HG02938 (cell line): Measurements from ENCODE around the gene PPP5C.
"Not testable (repeated sequence)": the region's sequence is repeated elsewhere in the genome, so short reads cannot be mapped to it uniquely, and the experiment has no call there.

Experiments used
- ATAC-seq: cut with Tn5 transposase; IDR thresholded peaks from one replicate; pipeline ENCODE4 v1.9.1; 2021; ENCODE audit warnings: mild to moderate bottlenecking, moderate library complexity; ENCODE audit not compliant: unreplicated experiment

PPP5C gene

DNA sequence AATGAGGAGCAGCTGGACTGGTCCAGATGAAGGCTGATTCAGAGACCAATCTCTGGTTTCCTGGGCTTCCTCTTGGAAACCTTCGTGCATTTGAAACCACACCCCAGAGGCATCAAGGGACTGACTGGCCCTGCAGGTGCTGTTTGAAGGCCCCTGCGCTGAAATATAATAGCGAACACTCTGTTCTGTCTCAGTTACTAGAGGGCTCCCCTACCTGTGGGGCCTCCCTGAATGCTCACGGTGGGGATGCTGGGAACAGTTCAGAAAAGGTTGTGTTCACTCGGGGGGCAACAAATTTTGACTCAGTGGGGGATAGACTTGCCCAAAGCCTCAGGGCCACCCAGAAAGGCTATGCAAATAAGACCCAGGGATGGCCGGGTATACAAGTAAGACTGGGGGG, 60.1 kb downstream of the PPP5C start:
- no peak for ATAC-seq

- no peak for ATAC-seq
Measured at GRCh38 chr19:46407856-46408663, 61.2 kb downstream of the PPP5C start.

DNA sequence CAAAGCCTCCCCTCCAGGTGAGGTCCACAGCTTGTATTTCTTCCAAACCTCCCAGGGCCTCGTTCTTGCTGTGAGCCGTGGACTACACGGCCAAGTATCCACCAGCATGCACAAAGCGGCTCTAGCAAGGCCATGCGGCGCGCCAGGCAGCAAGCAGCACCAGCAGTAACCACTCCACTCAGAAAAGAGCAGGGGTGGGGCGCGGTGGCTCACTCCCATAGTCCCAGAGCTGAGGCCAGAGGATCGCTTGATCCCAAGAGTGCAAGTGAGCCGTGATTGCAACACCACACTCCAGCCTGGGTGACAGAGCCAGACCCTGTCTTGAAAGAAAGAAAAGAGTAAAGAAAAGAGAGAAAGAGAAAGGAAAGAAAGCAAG, 61.8 kb downstream of the PPP5C start:
- no peak for ATAC-seq

DNA sequence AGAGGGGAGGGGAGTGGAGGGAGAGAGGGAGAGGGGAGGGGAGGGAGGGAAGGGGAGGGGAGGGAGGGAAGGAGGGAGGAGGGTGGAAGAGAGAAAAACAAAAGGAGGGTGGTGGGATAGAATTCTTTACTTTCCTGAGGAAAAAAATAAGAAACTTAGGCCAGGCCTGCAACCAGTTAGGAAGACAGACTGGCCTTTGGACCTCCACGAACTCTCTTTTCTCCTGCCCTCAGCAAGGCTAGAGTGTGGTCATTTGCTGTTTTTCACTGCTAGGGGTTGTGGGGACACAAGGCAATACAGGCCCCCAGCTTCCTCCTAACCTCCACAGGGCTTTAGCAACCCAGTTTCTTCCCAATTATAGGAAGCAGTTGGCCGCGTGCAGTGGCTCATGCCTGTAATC, 62.3 kb downstream of the PPP5C start:
- ATAC-seq, result no peak

DNA sequence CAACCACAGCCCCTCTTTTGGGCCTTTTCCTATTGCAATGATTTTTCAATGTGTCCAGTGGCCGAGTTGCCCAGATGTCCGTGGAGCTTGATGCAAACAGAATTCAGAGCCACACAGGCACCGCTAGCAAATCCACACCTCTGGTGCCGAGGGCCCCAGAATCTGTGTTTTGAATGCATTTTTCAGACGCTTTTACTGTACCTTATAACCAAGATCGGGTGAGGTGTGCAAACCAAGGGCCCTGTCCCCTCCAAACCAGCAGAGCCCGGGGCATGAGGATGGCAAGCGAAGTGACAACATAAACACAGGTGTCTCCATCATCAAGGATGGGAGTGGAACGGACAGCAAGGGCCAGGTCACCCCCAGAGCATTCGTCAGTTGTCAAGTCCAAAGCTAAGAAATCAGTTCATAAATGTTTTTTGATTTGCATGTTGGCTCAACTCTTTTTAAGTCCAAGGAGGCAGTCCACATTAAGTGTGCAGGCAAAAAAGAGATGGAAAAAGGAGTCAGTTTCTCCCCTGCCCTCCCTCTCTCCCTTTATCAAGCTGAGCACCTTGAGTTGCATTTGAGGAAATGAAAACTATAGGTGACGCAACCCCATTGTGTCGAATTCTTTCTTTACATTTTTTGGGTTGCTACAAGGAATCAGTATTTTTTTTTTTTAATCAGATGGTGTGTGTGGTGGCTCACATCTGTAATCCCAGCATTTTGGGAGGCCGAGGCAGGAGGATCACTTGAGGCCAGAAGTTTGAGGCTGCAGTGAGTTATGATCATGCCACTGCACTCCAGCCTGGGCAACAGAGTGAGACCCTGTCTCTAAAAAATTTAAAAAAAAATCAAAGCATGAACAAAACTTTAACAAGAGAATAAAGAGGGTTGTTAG, 63.6 kb downstream of the PPP5C start:
- ATAC-seq, result no peak

DNA sequence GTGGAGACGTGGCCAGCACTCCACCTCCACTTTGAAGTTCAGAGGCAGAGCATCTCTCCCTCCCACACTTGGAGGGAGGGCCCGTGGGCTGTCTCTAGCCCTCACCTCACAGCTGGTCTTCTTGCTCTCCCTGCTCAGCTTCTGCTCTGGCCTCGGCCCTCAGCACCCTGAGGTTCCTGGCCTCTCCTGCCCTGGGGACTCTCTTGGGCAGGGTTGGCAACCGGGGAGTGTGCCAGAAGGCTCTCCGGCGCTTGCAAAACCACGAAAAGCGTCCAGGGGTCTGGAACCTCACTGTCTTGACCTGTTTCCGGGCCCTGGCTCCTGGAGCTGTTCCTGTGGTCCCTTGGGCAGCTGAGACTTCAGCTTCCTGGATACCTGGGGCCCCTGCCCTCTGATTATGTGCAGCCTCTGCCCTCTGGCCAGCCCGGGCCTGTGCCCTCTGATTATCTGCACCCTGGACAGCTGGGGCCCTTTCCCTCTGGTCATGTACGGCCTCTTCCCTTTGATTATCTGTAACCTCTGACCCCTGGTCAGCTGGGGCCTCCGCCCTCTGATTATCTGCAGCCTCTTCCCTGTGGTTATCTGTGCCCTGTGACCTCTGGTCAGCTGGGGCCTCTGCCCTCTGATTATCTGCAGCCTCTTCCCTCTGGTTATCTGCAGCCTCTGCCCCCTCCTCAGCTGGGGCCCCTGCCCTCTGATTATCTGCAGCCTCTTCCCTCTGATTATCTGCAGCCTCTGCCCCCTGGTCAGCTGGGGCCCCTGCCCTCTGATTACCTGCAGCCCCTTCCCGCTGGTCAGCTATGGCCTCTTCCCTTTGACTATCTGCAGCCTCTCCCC, 64.4 kb downstream of the PPP5C start:
- no peak for ATAC-seq

- ATAC-seq, result no peak
Measured at GRCh38 chr19:46411925-46412649, 65.2 kb downstream of the PPP5C start.

DNA sequence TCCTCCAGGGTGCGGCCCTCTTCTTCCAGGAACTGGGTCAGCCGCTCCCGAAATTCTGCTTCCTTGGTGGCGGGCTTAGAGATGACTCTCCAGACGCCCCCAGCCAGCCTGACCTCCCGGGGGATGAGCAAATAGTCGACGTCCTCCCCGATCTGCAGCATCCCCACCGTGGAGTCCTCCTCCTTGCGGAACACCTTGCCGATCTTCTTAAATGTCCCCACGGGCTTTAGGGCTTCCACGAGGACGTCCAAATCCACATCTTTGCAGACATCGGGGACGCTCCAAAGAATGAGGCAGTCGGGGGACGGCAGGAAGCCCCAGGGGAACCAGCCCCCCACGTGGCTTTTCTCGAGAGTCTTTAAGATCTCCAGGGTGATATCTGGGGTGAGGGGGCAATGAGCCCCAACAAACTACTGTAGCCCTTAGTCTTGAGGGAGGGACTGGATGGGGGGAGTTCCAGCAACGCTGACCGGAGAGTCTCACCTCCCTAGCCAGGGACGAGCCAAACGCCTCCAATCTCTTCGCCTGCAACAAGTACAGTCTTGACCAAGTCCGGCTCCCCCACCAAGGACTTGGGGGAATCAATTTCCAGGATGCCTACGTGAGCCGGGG, 65.9 kb downstream of the PPP5C start:
- ATAC-seq, result no peak

DNA sequence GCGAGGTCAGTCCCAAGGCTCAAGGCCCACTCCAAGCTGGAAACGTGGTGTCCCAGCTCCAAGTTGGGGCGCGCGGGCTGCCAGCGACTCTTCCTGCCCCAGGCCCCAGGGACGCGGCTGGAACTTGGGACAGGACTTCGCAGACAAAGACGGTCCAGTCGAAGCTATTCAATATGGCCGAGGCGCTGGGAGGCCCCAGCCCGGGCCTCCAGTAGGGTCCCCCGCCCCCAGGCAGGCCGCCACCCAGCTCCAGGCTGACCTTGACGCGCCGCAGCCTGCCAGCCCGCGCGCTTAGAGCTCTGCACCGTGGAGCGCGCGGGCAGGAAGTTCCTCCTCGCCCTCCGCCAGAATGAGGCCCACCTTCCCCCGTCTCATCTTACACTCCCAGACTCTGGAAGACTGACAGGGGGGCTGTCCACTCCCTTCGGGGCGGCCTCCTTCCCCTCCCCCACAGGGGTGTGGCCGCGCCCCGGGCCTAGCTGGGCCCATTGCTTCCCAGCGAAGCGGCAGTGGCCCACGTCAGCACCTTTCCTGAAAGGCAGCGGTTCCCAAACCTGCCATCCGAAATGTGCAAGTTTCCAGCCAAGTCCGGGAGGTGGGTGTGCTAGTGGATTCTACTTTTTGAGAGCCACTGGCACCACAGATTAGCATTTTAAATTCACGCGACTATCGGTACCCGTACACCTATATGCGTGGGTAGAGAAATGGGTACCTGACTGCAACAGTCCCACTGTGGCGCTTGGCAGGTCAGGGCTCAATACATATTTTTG, 66.6 kb downstream of the PPP5C start, which contains the start of gene CCDC8:
Gene CCDC8 (minus strand): TSS at position 303 of the 770 bp plus-strand sequence. CDS start 754 bp downstream, outside the sequence.
- no peak for ATAC-seq

GRCh38 chr19:46414899-46415298, 68.0 kb downstream of the PPP5C start:
- not testable (repeated sequence) for ATAC-seq

DNA sequence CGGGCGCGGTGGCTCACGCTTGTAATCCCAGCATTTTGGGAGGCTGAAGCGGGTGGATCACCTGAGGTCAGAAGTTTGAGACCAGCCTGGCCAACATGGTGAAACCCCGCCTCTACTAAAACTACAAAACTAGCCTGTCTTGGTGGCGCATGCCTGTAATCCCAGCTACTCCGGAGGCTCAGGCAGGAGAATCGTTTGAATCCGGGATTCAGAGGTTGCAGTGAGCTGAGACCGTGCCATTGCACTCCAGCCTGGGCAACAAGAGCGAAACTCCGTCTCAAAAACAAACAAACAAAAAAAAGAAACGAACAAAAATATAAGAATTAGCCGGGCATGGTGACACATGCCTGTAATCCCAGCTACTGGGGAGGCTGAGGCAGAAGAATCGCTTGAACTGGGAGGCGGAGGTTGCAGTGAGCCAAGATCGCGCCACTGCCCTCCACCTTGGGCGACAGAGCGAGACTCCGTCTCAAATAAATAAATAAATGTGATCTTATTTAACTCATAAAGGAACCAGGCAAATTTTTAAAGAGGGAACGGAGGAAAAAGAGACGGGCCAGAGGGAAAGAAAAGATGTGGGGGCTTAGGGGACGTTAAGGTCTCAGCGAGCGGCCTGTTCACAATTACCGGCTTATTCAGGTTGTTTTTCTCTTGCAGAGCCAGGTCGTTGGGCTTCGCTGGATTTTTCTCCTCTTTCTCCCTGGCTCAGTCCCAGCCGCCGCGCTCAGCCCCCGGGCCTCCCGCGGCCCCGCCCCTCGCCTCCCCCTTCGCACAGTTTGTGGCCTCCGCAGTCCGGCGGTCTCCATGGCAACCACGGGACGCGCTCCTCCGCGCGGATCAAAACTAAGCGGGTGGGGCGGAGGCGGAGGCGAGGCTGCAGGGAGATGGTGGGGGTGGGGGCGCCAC, 69.2 kb downstream of the PPP5C start:
- not testable (repeated sequence) for ATAC-seq

DNA sequence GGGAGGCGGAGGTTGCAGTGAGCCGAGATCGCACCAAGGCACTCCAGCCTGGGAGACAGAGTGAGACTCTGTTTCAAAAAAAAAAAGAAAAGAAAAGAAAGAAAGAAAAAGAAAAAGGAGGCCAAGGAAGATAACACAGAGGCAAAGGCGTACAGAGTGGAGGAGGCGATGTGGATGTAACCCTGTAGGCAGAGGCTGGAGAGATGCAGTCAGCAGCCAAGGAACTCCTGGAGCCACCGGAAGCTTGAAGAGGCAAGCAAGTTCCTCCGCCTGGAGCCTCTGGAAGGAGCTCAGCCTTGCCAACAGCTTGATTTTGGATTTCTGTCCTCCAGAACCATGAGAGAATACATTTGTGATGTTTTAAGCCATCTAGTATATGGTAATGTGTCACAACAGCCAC, 73.2 kb downstream of the PPP5C start:
- no peak for ATAC-seq

DNA sequence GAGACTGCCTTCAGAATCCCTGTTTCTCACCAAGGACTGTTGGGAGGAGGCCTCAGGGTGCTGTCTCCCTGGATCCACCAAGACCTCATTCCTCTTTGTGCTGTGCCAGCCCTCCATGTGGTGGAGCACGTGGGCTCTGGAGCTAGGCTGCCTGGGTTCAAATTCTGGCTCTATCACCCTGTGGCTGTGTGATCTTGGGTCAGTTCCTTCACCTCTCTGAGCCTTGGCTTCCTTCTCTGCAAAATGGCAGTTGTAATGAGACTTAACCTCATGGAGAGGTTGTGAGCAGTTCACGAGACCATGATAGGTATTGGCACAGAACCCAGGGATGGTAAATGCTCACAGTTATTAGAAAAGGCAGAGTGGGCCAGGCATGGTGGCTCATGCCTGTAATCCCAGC, 75.5 kb downstream of the PPP5C start:
- no peak for ATAC-seq

GRCh38 chr19:46423188-46423587, 76.3 kb downstream of the PPP5C start:
- no peak for ATAC-seq

GRCh38 chr19:46426035-46426505, 79.2 kb downstream of the PPP5C start:
- no peak for ATAC-seq

GRCh38 chr19:46426506-46427162, 79.7 kb downstream of the PPP5C start:
- no peak for ATAC-seq

- no peak for ATAC-seq
Measured at GRCh38 chr19:46427518-46428045, 80.7 kb downstream of the PPP5C start.
